8988T (cell line): Measurements from ENCODE around the gene EGFL6.

ENCODE experiments used
- DNase-seq: peaks from one replicate; pipeline ENCODE4 v3.0.0; 2011

The EGFL6 gene

GRCh38 chrX:13569479-13570260 is at the start of gene EGFL6:
EGFL6 (plus strand) TSS chrX:13569601; CDS start chrX:13569862, 261 bp downstream.
- no peak for DNase-seq

GRCh38 chrX:13520351-13520750 is 49.0 kb upstream of the EGFL6 start:
- no peak for DNase-seq

- no peak for DNase-seq
Measured at GRCh38 chrX:13520936-13521335, 48.5 kb upstream of the EGFL6 start.

GRCh38 chrX:13522811-13523210 is 46.6 kb upstream of the EGFL6 start:
- no peak for DNase-seq

GRCh38 chrX:13533726-13534125 is 35.7 kb upstream of the EGFL6 start:
- no peak for DNase-seq

- DNase-seq = no peak
Measured at GRCh38 chrX:13535376-13536165, 33.8 kb upstream of the EGFL6 start.

GRCh38 chrX:13536551-13536950 is 32.9 kb upstream of the EGFL6 start:
- DNase-seq = no peak

GRCh38 chrX:13538414-13538813 is 31.0 kb upstream of the EGFL6 start:
- no peak for DNase-seq

GRCh38 chrX:13540602-13541001 is 28.8 kb upstream of the EGFL6 start:
- no peak for DNase-seq

GRCh38 chrX:13545726-13546125 is 23.7 kb upstream of the EGFL6 start:
- DNase-seq = no peak

GRCh38 chrX:13547671-13548070 is 21.7 kb upstream of the EGFL6 start:
- DNase-seq = no peak

- DNase-seq = no peak
Measured at GRCh38 chrX:13550346-13550745, 19.1 kb upstream of the EGFL6 start.

GRCh38 chrX:13551610-13552009 is 17.8 kb upstream of the EGFL6 start:
- no peak for DNase-seq

- no peak for DNase-seq
Measured at GRCh38 chrX:13552892-13553291, 16.5 kb upstream of the EGFL6 start.

- no peak for DNase-seq
Measured at GRCh38 chrX:13565511-13565910, 3.9 kb upstream of the EGFL6 start.

- DNase-seq = no peak
Measured at GRCh38 chrX:13570261-13570605, 832 bp downstream of the EGFL6 start.

GRCh38 chrX:13571136-13571535 is 1.7 kb downstream of the EGFL6 start:
- DNase-seq = no peak

- DNase-seq = no peak
Measured at GRCh38 chrX:13574600-13574999, 5.2 kb downstream of the EGFL6 start.

- DNase-seq = no peak
Measured at GRCh38 chrX:13579661-13580060, 10.3 kb downstream of the EGFL6 start.

- DNase-seq = no peak
Measured at GRCh38 chrX:13581554-13581953, 12.2 kb downstream of the EGFL6 start.

- no peak for DNase-seq
Measured at GRCh38 chrX:13587786-13588477, 18.5 kb downstream of the EGFL6 start.

- no peak for DNase-seq
Measured at GRCh38 chrX:13590207-13590606, 20.8 kb downstream of the EGFL6 start.

- DNase-seq = no peak
Measured at GRCh38 chrX:13590914-13591313, 21.5 kb downstream of the EGFL6 start.

- no peak for DNase-seq
Measured at GRCh38 chrX:13597874-13598273, 28.5 kb downstream of the EGFL6 start.
